ENCODE results near the gene OSBPL10. TPM values are rescaled to one million over a fixed set of nuclear protein-coding genes. Genes with fewer than 3 reads are reported as not detected.
"Not testable (repeated sequence)": the region's sequence is repeated elsewhere in the genome, so short reads cannot be mapped to it uniquely, and the experiment has no call there.

Gene OSBPL10
- total and polyA plus RNA-seq, 9 donors = 2.5 to 36.6 (median 10.6) TPM

DNA sequence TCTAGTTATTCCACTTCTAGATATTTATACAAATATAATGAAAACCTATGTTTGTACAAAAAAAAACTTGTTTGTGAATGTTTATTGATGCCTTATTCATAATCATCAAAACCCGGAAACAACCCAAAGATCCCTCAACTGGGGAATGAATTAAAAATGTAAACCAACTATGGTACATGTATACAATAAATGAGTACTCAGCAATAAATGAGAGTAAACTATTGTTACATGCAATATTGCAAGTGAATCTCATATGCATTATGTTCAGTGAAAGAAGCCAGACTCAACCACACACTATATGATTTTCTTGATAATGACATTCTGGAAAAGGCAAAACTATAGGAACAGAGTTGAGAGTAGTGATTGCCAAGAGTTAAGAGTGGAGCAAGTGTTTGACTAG, 12.8 kb upstream of the OSBPL10 start:
- 85 to 95% (median 91%) methylated on average over 1 of the region's 1 CpG for WGBS, 3 donors
- no peaks in the 10 kb centered on the region for H3K4me1 ChIP-seq (ENCODE audit: insufficient read depth)
- DNase-seq = no peak
- H3K27ac ChIP-seq = no peak overlapping the region
- intact Hi-C loops (cut with DNase I) = no loop called here
- TF ChIP-seq EP300 (IDR thresholded peaks at IDR 0.05) (no peak), POLR2A (IDR thresholded peaks at IDR 0.05) (no peak), CTCF (IDR thresholded peaks at IDR 0.05) (no peak)
- no peaks in the 10 kb centered on the region for H3K36me3 ChIP-seq
- no peaks in the 10 kb centered on the region for H3K9me3 ChIP-seq
- no peaks in the 10 kb centered on the region for H3K27me3 ChIP-seq
- no peak overlapping the region for H3K4me3 ChIP-seq

GRCh38 chr3:31992995-31993394, 11.9 kb upstream of the OSBPL10 start:
- intact Hi-C loops (cut with DNase I) = not testable (repeated sequence)
- WGBS, 3 donors = 82 to 90% (median 82%) methylated on average over 6 of the region's 6 CpGs

DNA sequence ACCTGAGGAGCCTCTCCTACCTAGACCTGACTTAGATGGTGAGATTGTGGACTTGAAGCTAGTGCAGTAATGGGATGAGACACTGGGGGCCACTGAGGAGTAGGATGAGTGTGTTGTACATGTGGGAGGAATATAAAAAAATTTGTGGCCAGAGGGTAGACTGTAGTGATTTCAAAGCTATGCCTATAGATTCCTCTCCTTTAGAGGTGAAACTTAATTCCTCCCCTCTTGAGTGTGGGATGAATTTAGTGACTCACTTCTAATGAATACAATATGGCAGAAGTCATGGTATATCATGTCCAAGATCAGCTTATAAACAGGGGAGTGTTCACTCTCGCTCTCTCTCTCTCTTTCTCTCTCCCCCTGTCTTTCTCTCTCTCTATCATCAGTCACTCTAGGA, 7.2 kb upstream of the OSBPL10 start:
- H3K4me3 ChIP-seq = no peak overlapping the region
- TF ChIP-seq CTCF (IDR thresholded peaks at IDR 0.05) (no peak), EP300 (IDR thresholded peaks at IDR 0.05) (no peak), POLR2A (IDR thresholded peaks at IDR 0.05) (no peak)
- no peaks in the 10 kb centered on the region for H3K27me3 ChIP-seq
- WGBS, 3 donors = 93 to 97% (median 94%) methylated on average over 1 of the region's 1 CpG
- no peak for DNase-seq
- H3K9me3 ChIP-seq = no peaks in the 10 kb centered on the region
- no peaks in the 10 kb centered on the region for H3K36me3 ChIP-seq
- intact Hi-C loops (cut with DNase I) = no loop called here
- no peak overlapping the region for H3K27ac ChIP-seq
- H3K4me1 ChIP-seq (ENCODE audit: insufficient read depth) = no peaks in the 10 kb centered on the region

More at GRCh38 chr3:31992995-31993394, 11.9 kb upstream of the OSBPL10 start:
- H3K4me1 ChIP-seq (ENCODE audit: insufficient read depth); H3K36me3 ChIP-seq; H3K9me3 ChIP-seq; H3K27ac ChIP-seq; H3K4me3 ChIP-seq; H3K27me3 ChIP-seq; DNase-seq: not testable (repeated sequence)

DNA sequence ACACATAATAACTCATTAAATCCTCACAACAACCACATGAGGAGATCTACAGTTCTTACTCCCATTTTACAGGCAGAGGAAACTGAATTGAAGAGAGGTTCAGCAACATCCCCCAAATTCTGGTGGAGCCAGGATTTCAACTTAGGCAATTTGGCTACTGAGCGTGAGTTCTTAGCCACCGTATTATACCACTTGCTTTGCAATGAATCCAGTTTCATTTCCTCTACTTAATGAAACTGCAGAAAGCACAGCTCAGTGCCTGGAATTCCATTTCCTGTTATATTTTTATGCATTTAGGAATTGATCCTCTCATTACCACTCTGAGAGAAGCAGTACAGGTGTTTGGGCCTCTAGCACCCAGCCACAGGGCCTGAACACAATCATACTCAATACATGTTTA, 4.8 kb upstream of the OSBPL10 start:
- Histone ChIP-seq H3K4me3 (no peak overlapping the region), H3K4me1 (ENCODE audit: insufficient read depth) (no peaks in the 10 kb centered on the region), H3K9me3 (no peaks in the 10 kb centered on the region), H3K27me3 (no peaks in the 10 kb centered on the region), H3K27ac (no peak overlapping the region), H3K36me3 (no peaks in the 10 kb centered on the region)
- 86 to 91% (median 90%) methylated on average over 2 of the region's 2 CpGs for WGBS, 3 donors
- DNase-seq = no peak
- intact Hi-C loops (cut with DNase I) = loop anchor here in 1 of 4 donors (2.0 kb wide), 1 partner anchor 785 kb away; no protein-coding TSS in a partner anchor
- TF ChIP-seq POLR2A (IDR thresholded peaks at IDR 0.05) (no peak), CTCF (IDR thresholded peaks at IDR 0.05) (no peak), EP300 (IDR thresholded peaks at IDR 0.05) (no peak)

DNA sequence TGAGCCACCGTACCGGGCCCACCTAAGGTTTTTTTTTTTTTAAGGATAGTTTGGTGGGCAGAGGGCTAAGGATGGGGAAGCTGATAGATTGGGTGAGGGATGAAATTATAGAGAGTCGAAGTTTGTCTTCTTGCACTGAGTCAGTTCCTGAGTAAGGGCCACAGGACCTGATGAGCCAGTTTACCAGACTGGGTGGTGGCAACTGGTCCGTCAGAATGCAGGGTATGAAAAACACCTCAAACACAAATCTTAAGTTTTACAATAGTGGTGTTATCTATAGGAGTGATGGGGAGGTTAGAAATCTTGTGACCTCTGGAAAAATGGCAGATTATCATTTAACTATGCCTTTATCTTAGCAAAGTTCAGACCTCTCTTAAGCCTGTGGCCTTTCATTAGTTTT, 3.3 kb upstream of the OSBPL10 start:
- no peak overlapping the region for H3K4me3 ChIP-seq
- H3K4me1 ChIP-seq (ENCODE audit: insufficient read depth) = peaks cover 6% of the 10 kb centered on the region
- no peaks in the 10 kb centered on the region for H3K36me3 ChIP-seq
- no peak for DNase-seq
- intact Hi-C loops (cut with DNase I) = no loop called here
- no peak overlapping the region for H3K27ac ChIP-seq
- 94 to 95% (median 95%) methylated on average over 4 of the region's 4 CpGs for WGBS, 3 donors
- no peaks in the 10 kb centered on the region for H3K27me3 ChIP-seq
- H3K9me3 ChIP-seq = no peaks in the 10 kb centered on the region
- TF ChIP-seq EP300 (IDR thresholded peaks at IDR 0.05) (no peak), CTCF (IDR thresholded peaks at IDR 0.05) (no peak), POLR2A (IDR thresholded peaks at IDR 0.05) (no peak)

Measured in ovary (tissue), 9 donors.